Endothelial cell of umbilical vein (primary cell): ENCODE results near the gene STARD5. TPM values are rescaled to one million over a fixed set of nuclear protein-coding genes. Genes with fewer than 3 reads are reported as not detected.

Experiments used
- BruUV-seq: library from RNA; stranded (reverse); fragments of 400-500 nt; replicated peaks from 2 replicates; lab custom pipeline; 2021; lab: Mats Ljungman, UMichigan
- CTCF ChIA-PET: fragments of 300-600, 350-600 bp; sonication (Branson Sonifier 250); formaldehyde crosslinking; loops from one replicate; lab custom pipeline; 2021; ENCODE audit warnings: antibody characterized with exemption, inconsistent platforms; lab: Charles Lee
- POLR2A ChIA-PET: fragments of 300-600, 350-600 bp; sonication (Branson Sonifier 250); formaldehyde crosslinking; loops from one replicate; lab custom pipeline; 2021; ENCODE audit warnings: antibody characterized with exemption, inconsistent platforms; lab: Charles Lee
- DNase-seq: peaks from one replicate; pipeline ENCODE4 v3.0.0-alpha.2; 2011; ENCODE audit warnings: low read depth, low spot score
- FAIRE-seq: peaks from 2 replicates; lab custom pipeline; 2011; peaks lifted over from hg19 to GRCh38; lab: Jason Lieb, UNC
- H2AFZ ChIP-seq: 2 replicates; pipeline ENCODE4 v1.6.0; 2012; ENCODE audit warnings: low read depth, low read length, control low read depth, inconsistent platforms
- H3K27ac ChIP-seq: 2 replicates; pipeline ENCODE4 v1.5.1; 2011; ENCODE audit warnings: low read depth, mild to moderate bottlenecking, control low read depth, low read length, moderate library complexity; ENCODE audit not compliant: insufficient read depth
- H3K27me3 ChIP-seq, 2 experiments: 2 replicates each; pipeline versions ENCODE4 v1.6.0 to v1.6.1; 2011; ENCODE audit warnings: low read length in 2 of 2, mixed read lengths in 1 of 2; ENCODE audit not compliant: control insufficient read depth in 2 of 2, insufficient read depth in 2 of 2
- H3K36me3 ChIP-seq, 2 experiments: 2 replicates in 1 of 2; 3 replicates in 1 of 2; pipeline ENCODE4 v1.5.1; 2011; ENCODE audit warnings: low read length in 2 of 2, mild to moderate bottlenecking in 1 of 2, moderate library complexity in 1 of 2; ENCODE audit not compliant: control insufficient read depth in 2 of 2, insufficient read depth in 2 of 2; ENCODE audit errors: extremely low read depth in 1 of 2
- H3K4me1 ChIP-seq: 3 replicates; pipeline ENCODE4 v1.5.1; 2011; ENCODE audit warnings: mild to moderate bottlenecking, low read length; ENCODE audit not compliant: control insufficient read depth, insufficient read depth; ENCODE audit errors: extremely low read depth
- H3K4me2 ChIP-seq: 2 replicates; pipeline ENCODE4 v1.6.1; 2011; ENCODE audit warnings: low read length, control low read depth, mixed read lengths; ENCODE audit not compliant: insufficient read depth
- H3K4me3 ChIP-seq, 3 experiments: fragments of 200-600 bp in 1 of 3; sonication (generic), shearing (Covaris generic) in 1 of 3; replicated peaks in 1 of 3; 2 replicates each; pipeline ENCODE4 v1.5.1; 2011 to 2016; ENCODE audit warnings: control low read depth in 3 of 3, low read length in 3 of 3, mild to moderate bottlenecking in 2 of 3, inconsistent platforms in 1 of 3, low read depth in 1 of 3, moderate library complexity in 1 of 3; ENCODE audit not compliant: insufficient read depth in 1 of 3
- H3K79me2 ChIP-seq: 2 replicates; pipeline ENCODE4 v1.6.0; 2012; ENCODE audit warnings: low read length, inconsistent platforms; ENCODE audit not compliant: control insufficient read depth, insufficient read depth
- H3K9ac ChIP-seq: replicated peaks from 2 replicates; pipeline ENCODE3; 2011; ENCODE audit warnings: low read length, control low read depth; ENCODE audit not compliant: insufficient read depth; ENCODE audit errors: extremely low read depth
- H3K9me1 ChIP-seq: replicated peaks from 3 replicates; pipeline ENCODE4 v1.6.0; 2011; ENCODE audit warnings: mild to moderate bottlenecking, low read length; ENCODE audit not compliant: control insufficient read depth, insufficient read depth; ENCODE audit errors: extremely low read depth
- H3K9me3 ChIP-seq: replicated peaks from 2 replicates; pipeline ENCODE4 v1.5.1; 2012; ENCODE audit warnings: low read length, inconsistent platforms; ENCODE audit not compliant: control insufficient read depth, insufficient read depth
- H4K20me1 ChIP-seq: replicated peaks from 2 replicates; pipeline ENCODE3; 2011; ENCODE audit warnings: mild to moderate bottlenecking, low read length; ENCODE audit not compliant: control insufficient read depth, insufficient read depth; ENCODE audit errors: extremely low read depth
- CTCF ChIP-seq, 2 donors: IDR thresholded peaks; 1 replicate in 1 of 2; 2 replicates in 1 of 2; pipeline ENCODE4 v1.5.1; 2011; ENCODE audit warnings: low read length in 2 of 2, mild to moderate bottlenecking in 2 of 2, moderate library complexity in 2 of 2, control low read depth in 1 of 2, inconsistent platforms in 1 of 2, low read depth in 1 of 2; ENCODE audit not compliant: insufficient read depth in 1 of 2; ENCODE audit errors: extremely low read depth in 1 of 2
- EZH2 ChIP-seq: IDR thresholded peaks from 2 replicates; pipeline ENCODE4 v1.6.1; 2012; ENCODE audit warnings: borderline replicate concordance, low read depth, mild to moderate bottlenecking, moderate library complexity, low read length, inconsistent platforms; ENCODE audit not compliant: severe bottlenecking
- FOS ChIP-seq: IDR thresholded peaks from 2 replicates; pipeline ENCODE4 v1.6.1; 2011; ENCODE audit warnings: mild to moderate bottlenecking, low read length, moderate library complexity, borderline replicate concordance; ENCODE audit not compliant: insufficient read depth
- GATA2 ChIP-seq: IDR thresholded peaks from 2 replicates; pipeline ENCODE4 v1.7.0; 2011; ENCODE audit warnings: low read depth, mild to moderate bottlenecking, moderate library complexity, mixed read lengths, low read length; ENCODE audit not compliant: insufficient read length, insufficient read depth
- JUN ChIP-seq: IDR thresholded peaks from 2 replicates; pipeline ENCODE4 v1.6.1; 2011; ENCODE audit warnings: borderline replicate concordance, low read depth; ENCODE audit not compliant: insufficient read length, insufficient read depth
- MYC ChIP-seq: IDR thresholded peaks from one replicate; pipeline ENCODE4 v1.6.1; 2011; ENCODE audit warnings: mild to moderate bottlenecking, low read depth, low read length
- POLR2A ChIP-seq: IDR thresholded peaks from 2 replicates; pipeline ENCODE4 v1.6.1; 2012; ENCODE audit warnings: low read depth, mild to moderate bottlenecking, control low read depth, low read length
- POLR2AphosphoS5 ChIP-seq: IDR thresholded peaks from 2 replicates; pipeline ENCODE4 v1.6.1; 2012; ENCODE audit warnings: low read depth, mild to moderate bottlenecking, control low read depth, low read length, moderate library complexity; ENCODE audit not compliant: insufficient read depth
- dilution Hi-C: fragments of 300-500 bp; cut with MboI; formaldehyde crosslinking; loops from one replicate; pipeline ENCODE4 v1.15.0; 2019; ENCODE audit warnings: low sequenced_read_pairs; ENCODE audit not compliant: extremely low pct_ligation_motif_present
- intact Hi-C: fragments of 100-400 bp; cut with micrococcal nuclease; formaldehyde crosslinking; loops from one replicate; pipeline ENCODE4 v1.10.0; 2022
- polyA plus RNA-seq, 4 experiments: library from polyadenylated mRNA; depleted of rRNA in 3 of 4; stranded (reverse) in 3 of 4; unstranded in 1 of 4; fragments of >200 nt; gene quantifications; 2 replicates each; pipeline versions ENCODE4 v1.2.1 to v1.2.3, GENCODE V29; 2011 to 2012; ENCODE audit warnings: missing spikeins in 1 of 4
- total RNA-seq: library from RNA; stranded (reverse); gene quantifications from 2 replicates; pipeline ENCODE4 v1.2.3, GENCODE V29; 2021
- TF ChIP-seq, protein P1 (sequence below): IDR thresholded peaks from 2 replicates; pipeline ENCODE4 v1.6.1; 2011; ENCODE audit not compliant: insufficient read depth, insufficient read length

Gene STARD5
- total and polyA plus RNA-seq, 2 donors (not counting 3 experiments of a cell fraction or from before 2014, with no cell fraction given), result 2.2 to 3.0 TPM

- H3K4me2 ChIP-seq, result no peak overlapping the region
Measured at GRCh38 chr15:81303244-81304225, 20.4 kb downstream of the STARD5 start.

DNA sequence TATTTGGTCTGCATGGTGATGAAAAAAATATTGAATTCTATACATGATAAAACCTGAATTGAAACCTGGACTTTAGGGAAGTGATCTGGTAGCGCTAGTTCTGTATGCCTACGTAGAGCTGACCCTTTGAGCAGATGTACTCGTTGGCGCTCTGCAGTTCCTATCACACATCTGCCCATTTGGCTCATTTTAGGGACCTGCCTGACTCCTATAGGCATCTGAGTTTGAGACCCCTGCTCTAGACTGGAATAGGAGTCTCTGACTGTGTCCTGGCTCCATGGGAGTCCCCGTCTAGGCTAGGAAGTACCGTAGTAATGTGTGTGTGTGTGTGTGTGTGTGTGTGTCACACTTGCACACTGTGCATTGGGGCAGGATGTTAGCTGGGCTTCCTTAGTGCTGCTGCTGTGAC is 21.2 kb downstream of the STARD5 start:
- Histone ChIP-seq H3K27me3 (no peaks in the 10 kb centered on the region), H3K9me1 (no peaks in the 10 kb centered on the region), H3K4me3 (no peak overlapping the region), H2AFZ (no peak overlapping the region), H3K9ac (no peak overlapping the region), H4K20me1 (no peaks in the 10 kb centered on the region), H3K4me1 (no peaks in the 10 kb centered on the region), H3K79me2 (no peaks in the 10 kb centered on the region), H3K36me3 (no peaks in the 10 kb centered on the region), H3K27ac (no peak overlapping the region), H3K9me3 (no peaks in the 10 kb centered on the region), H3K4me2 (no peak overlapping the region)
- DNase-seq (no peak), FAIRE-seq (no peak)
- intact Hi-C loops, result no loop called here
- ChIA-PET CTCF (no interaction called here), POLR2A (interaction anchor here (0.7 kb wide), 1 partner anchor 42 kb away, joined by 3 read pairs; no protein-coding TSS in a partner anchor)
- TF ChIP-seq POLR2A (no peak), POLR2AphosphoS5 (no peak), FOS (no peak), JUN (no peak), CTCF (IDR thresholded peaks at IDR 0.05; ENCODE audit: extremely low read depth in 1 of 2, insufficient read depth in 1 of 2, low read depth in 1 of 2, low read length in 2 of 2) (no peak), MYC (no peak), EZH2 (no peak), GATA2 (no peak)
- TF ChIP-seq, protein P1, sequence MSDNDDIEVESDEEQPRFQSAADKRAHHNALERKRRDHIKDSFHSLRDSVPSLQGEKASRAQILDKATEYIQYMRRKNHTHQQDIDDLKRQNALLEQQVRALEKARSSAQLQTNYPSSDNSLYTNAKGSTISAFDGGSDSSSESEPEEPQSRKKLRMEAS, result no peak
- dilution Hi-C loops, result no loop called here
- BruUV-seq, result no TSS peak

More at GRCh38 chr15:81303244-81304225, 20.4 kb downstream of the STARD5 start:
- dilution Hi-C loops (no loop called here), intact Hi-C loops (no loop called here)
- Histone ChIP-seq H3K4me1 (no peaks in the 10 kb centered on the region), H3K9me1 (no peaks in the 10 kb centered on the region), H3K36me3 (no peaks in the 10 kb centered on the region), H3K27ac (no peak overlapping the region), H3K9me3 (no peaks in the 10 kb centered on the region), H3K79me2 (no peaks in the 10 kb centered on the region), H3K4me3 (no peak overlapping the region), H4K20me1 (no peaks in the 10 kb centered on the region), H3K27me3 (no peaks in the 10 kb centered on the region), H3K9ac (no peak overlapping the region), H2AFZ (no peak overlapping the region)
- TF ChIP-seq FOS, result no peak
- no peak for TF ChIP-seq POLR2A
- TF ChIP-seq JUN, result no peak
- TF ChIP-seq MYC, result no peak
- BruUV-seq, result no TSS peak
- ChIA-PET CTCF (interaction anchor here (1.8 kb wide), 1 partner anchor 38 kb away, joined by 5 read pairs; no protein-coding TSS in a partner anchor), POLR2A (interaction anchor here (0.7 kb wide), 1 partner anchor 41 kb away, joined by 3 read pairs; no protein-coding TSS in a partner anchor)
- FAIRE-seq (no peak), DNase-seq (no peak)
